Sigmoid colon (tissue), 4 donors: ENCODE results near the gene SPIN4.
"Not testable (repeated sequence)": the region's sequence is repeated elsewhere in the genome, so short reads cannot be mapped to it uniquely, and the experiment has no call there.

ENCODE experiments used
- EP300 ChIP-seq, 4 donors: sonication (generic); formaldehyde crosslinking; IDR thresholded peaks; one replicate each; pipeline ENCODE4 v1.6.1; 2017; ENCODE audit warnings: antibody characterized with exemption in 4 of 4
- POLR2A ChIP-seq, 2 donors: fragments of 450-650 bp; IDR thresholded peaks; one replicate each; pipeline ENCODE4 v1.6.1; 2016; ENCODE audit warnings: antibody characterized with exemption in 2 of 2, mild to moderate bottlenecking in 2 of 2, moderate library complexity in 2 of 2
- POLR2AphosphoS5 ChIP-seq, 4 donors: sonication (generic); formaldehyde crosslinking; IDR thresholded peaks; one replicate each; pipeline ENCODE4 v1.6.1; 2017; ENCODE audit warnings: antibody characterized with exemption in 4 of 4
- TF ChIP-seq, protein P1 (sequence below), 4 experiments: fragments of 450-650 bp in 3 of 4; fragments of 200-600 bp in 1 of 4; IDR thresholded peaks; one replicate each; pipeline ENCODE4 v1.5.1; 2016 to 2019; ENCODE audit warnings: antibody characterized with exemption in 4 of 4, mild to moderate bottlenecking in 3 of 4, moderate library complexity in 2 of 4

DNA sequence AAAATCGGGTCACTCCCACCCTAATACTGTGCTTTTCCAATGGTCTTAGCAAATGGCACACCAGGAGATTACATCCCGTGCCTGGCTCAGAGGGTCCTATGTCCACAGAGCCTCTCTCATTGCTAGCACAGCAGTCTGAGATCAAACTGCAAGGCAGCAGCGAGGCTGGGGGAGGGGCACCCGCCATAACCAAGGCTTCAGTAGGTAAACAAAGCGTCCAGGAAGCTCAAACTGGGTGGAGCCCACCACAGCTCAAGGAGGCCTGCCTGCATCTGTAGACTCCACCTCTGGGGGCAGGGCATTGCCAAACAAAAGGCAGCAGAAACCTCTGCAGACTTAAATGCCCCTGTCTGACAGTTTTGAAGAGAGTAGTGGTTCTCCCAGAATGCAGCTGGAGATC is 16.6 kb upstream of the SPIN4 start:
- TF ChIP-seq POLR2A, POLR2AphosphoS5, EP300 (IDR thresholded peaks at IDR 0.05): not testable (repeated sequence)
- TF ChIP-seq, protein P1, sequence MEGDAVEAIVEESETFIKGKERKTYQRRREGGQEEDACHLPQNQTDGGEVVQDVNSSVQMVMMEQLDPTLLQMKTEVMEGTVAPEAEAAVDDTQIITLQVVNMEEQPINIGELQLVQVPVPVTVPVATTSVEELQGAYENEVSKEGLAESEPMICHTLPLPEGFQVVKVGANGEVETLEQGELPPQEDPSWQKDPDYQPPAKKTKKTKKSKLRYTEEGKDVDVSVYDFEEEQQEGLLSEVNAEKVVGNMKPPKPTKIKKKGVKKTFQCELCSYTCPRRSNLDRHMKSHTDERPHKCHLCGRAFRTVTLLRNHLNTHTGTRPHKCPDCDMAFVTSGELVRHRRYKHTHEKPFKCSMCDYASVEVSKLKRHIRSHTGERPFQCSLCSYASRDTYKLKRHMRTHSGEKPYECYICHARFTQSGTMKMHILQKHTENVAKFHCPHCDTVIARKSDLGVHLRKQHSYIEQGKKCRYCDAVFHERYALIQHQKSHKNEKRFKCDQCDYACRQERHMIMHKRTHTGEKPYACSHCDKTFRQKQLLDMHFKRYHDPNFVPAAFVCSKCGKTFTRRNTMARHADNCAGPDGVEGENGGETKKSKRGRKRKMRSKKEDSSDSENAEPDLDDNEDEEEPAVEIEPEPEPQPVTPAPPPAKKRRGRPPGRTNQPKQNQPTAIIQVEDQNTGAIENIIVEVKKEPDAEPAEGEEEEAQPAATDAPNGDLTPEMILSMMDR (IDR thresholded peaks at IDR 0.05): not testable (repeated sequence)
